ENCODE data around the gene KIF7. TPM values are rescaled to one million over a fixed set of nuclear protein-coding genes. Genes with fewer than 3 reads are reported as not detected.

Gene KIF7
- total RNA-seq, 1 donor from 2014 or later = 4.3 TPM

- Histone ChIP-seq H3K27ac (no peak overlapping the region), H3K4me2 (no peak overlapping the region), H4K20me1 (ENCODE audit: low read depth) (peaks cover 3% of the 10 kb centered on the region), H3K4me1 (peaks cover 3% of the 10 kb centered on the region), H3K4me3 (no peak overlapping the region), H3K79me2 (ENCODE audit: low read depth) (peaks cover 19% of the 10 kb centered on the region), H3K9me3 (ENCODE audit: low read depth) (no peaks in the 10 kb centered on the region), H3K27me3 (no peaks in the 10 kb centered on the region), H3K9ac (no peak overlapping the region), H3F3A (ENCODE audit: low read depth) (peaks cover 13% of the 10 kb centered on the region), H3K36me3 (no peaks in the 10 kb centered on the region), H2AFZ (replicated peaks) (no peak overlapping the region)
- Mint-ChIP-seq H3K27ac (no peak overlapping the region), H3K4me1 (peaks cover 17% of the 10 kb centered on the region), H3K9me3 (no peaks in the 10 kb centered on the region), H3K4me3 (no peak overlapping the region), H3K27me3 (ENCODE audit: insufficient read depth, low read depth) (peaks cover 11% of the 10 kb centered on the region), H3K36me3 (peaks cover 16% of the 10 kb centered on the region)
- DNase-seq (ENCODE audit: low spot score) = no peak
- TF ChIP-seq EZH2 (IDR thresholded peaks at IDR 0.05) (no peak), CTCF (IDR thresholded peaks at IDR 0.05) (no peak), EZH2phosphoT487 (IDR thresholded peaks at IDR 0.05) (no peak)
Measured at GRCh38 chr15:89652666-89653065, 2.6 kb downstream of the KIF7 start.

GRCh38 chr15:89652131-89652530 lies 3.1 kb downstream of the KIF7 start:
- Mint-ChIP-seq H3K4me1 (peaks cover 18% of the 10 kb centered on the region), H3K36me3 (peaks cover 17% of the 10 kb centered on the region), H3K4me3 (peak overlapping the region; percentile 53), H3K9me3 (no peaks in the 10 kb centered on the region), H3K27me3 (ENCODE audit: insufficient read depth, low read depth) (peaks cover 11% of the 10 kb centered on the region), H3K27ac (no peak overlapping the region)
- TF ChIP-seq CTCF (IDR thresholded peaks at IDR 0.05) = no peak
- no peak for TF ChIP-seq EZH2 (IDR thresholded peaks at IDR 0.05)
- TF ChIP-seq EZH2phosphoT487 (IDR thresholded peaks at IDR 0.05) = no peak
- H3K36me3 ChIP-seq = no peaks in the 10 kb centered on the region
- H3K4me3 ChIP-seq = no peak overlapping the region
- no peak overlapping the region for H3K9ac ChIP-seq
- peaks cover 19% of the 10 kb centered on the region for H3K79me2 ChIP-seq (ENCODE audit: low read depth)
- H4K20me1 ChIP-seq (ENCODE audit: low read depth) = peaks cover 7% of the 10 kb centered on the region
- H3K4me2 ChIP-seq = no peak overlapping the region
- no peaks in the 10 kb centered on the region for H3K9me3 ChIP-seq (ENCODE audit: low read depth)
- no peak overlapping the region for H3K27ac ChIP-seq
- peaks cover 3% of the 10 kb centered on the region for H3K4me1 ChIP-seq
- H3F3A ChIP-seq (ENCODE audit: low read depth) = peaks cover 13% of the 10 kb centered on the region
- H2AFZ ChIP-seq (replicated peaks) = no peak overlapping the region
- DNase-seq (ENCODE audit: low spot score) = no peak
- no peaks in the 10 kb centered on the region for H3K27me3 ChIP-seq

GRCh38 chr15:89649716-89650115 lies 5.6 kb downstream of the KIF7 start:
- Histone ChIP-seq H4K20me1 (ENCODE audit: low read depth) (peaks cover 7% of the 10 kb centered on the region), H3K9me3 (ENCODE audit: low read depth) (no peaks in the 10 kb centered on the region), H3K9ac (no peak overlapping the region), H3K27ac (no peak overlapping the region), H3K4me3 (no peak overlapping the region), H2AFZ (replicated peaks) (no peak overlapping the region), H3K36me3 (no peaks in the 10 kb centered on the region), H3K4me1 (peaks cover 3% of the 10 kb centered on the region), H3K79me2 (ENCODE audit: low read depth) (peaks cover 17% of the 10 kb centered on the region), H3F3A (ENCODE audit: low read depth) (no peaks in the 10 kb centered on the region), H3K4me2 (no peak overlapping the region), H3K27me3 (no peaks in the 10 kb centered on the region)
- H3K9me3 Mint-ChIP-seq = no peaks in the 10 kb centered on the region
- H3K27me3 Mint-ChIP-seq (ENCODE audit: insufficient read depth, low read depth) = peaks cover 3% of the 10 kb centered on the region
- H3K4me3 Mint-ChIP-seq = no peak overlapping the region
- DNase-seq (ENCODE audit: low spot score) = no peak
- H3K27ac Mint-ChIP-seq = no peak overlapping the region
- TF ChIP-seq CTCF (IDR thresholded peaks at IDR 0.05) = no peak
- no peak for TF ChIP-seq EZH2phosphoT487 (IDR thresholded peaks at IDR 0.05)
- TF ChIP-seq EZH2 (IDR thresholded peaks at IDR 0.05) = no peak
- H3K36me3 Mint-ChIP-seq = peaks cover 23% of the 10 kb centered on the region
- H3K4me1 Mint-ChIP-seq = peaks cover 16% of the 10 kb centered on the region
